ENCODE data around the gene FHIT. TPM values are rescaled to one million over a fixed set of nuclear protein-coding genes. Genes with fewer than 3 reads are reported as not detected.

The FHIT gene
- total RNA-seq, 2 donors from 2014 or later, result 6.8 to 12.3 TPM

- H3K4me3 Mint-ChIP-seq, result no peak overlapping the region
- no peak for DNase-seq
- peaks cover 16% of the 10 kb centered on the region for H3K9me3 Mint-ChIP-seq
- H3K4me1 ChIP-seq (ENCODE audit: control insufficient read depth, insufficient read depth, low read length), result no peaks in the 10 kb centered on the region
- H3K27me3 Mint-ChIP-seq (ENCODE audit: insufficient read depth), result no peaks in the 10 kb centered on the region
- no peaks in the 10 kb centered on the region for H3K36me3 Mint-ChIP-seq (ENCODE audit: low read depth)
- 67% methylated on average over 1 of the region's 1 CpG; no CpG with 5 or more reads in 1 of the 2 experiments for WGBS, 2 experiments (ENCODE audit: insufficient coverage in 1 of 2, insufficient read length in 1 of 2)
- no peaks in the 10 kb centered on the region for H3K9me3 ChIP-seq (ENCODE audit: control insufficient read depth, low read length)
- H3K4me1 Mint-ChIP-seq, result no peaks in the 10 kb centered on the region
- TF ChIP-seq CTCF (conservative IDR thresholded peaks at IDR 0.05), result no peak
- H3K27me3 ChIP-seq (ENCODE audit: control insufficient read depth, insufficient read depth, low read length, poor library complexity, severe bottlenecking), result no peaks in the 10 kb centered on the region
- no peak overlapping the region for H3K27ac ChIP-seq (ENCODE audit: low read depth, low read length)
- no peak overlapping the region for H3K4me3 ChIP-seq (ENCODE audit: low read length)
- H3K36me3 ChIP-seq (ENCODE audit: control insufficient read depth, insufficient read depth, low read length), result no peaks in the 10 kb centered on the region
- H3K9ac ChIP-seq (ENCODE audit: extremely low read depth, low read length, poor library complexity, severe bottlenecking), result no peak overlapping the region
- no peak overlapping the region for H3K27ac Mint-ChIP-seq
These were observed 364.7 kb downstream of the FHIT start for GRCh38 chr3:60886518-60886917.

- Histone ChIP-seq H3K9me3 (ENCODE audit: control insufficient read depth, low read length) (peaks cover 9% of the 10 kb centered on the region), H3K27me3 (ENCODE audit: control insufficient read depth, insufficient read depth, low read length, poor library complexity, severe bottlenecking) (no peaks in the 10 kb centered on the region), H3K4me3 (ENCODE audit: low read length) (no peak overlapping the region), H3K4me1 (ENCODE audit: control insufficient read depth, insufficient read depth, low read length) (no peaks in the 10 kb centered on the region), H3K9ac (ENCODE audit: extremely low read depth, low read length, poor library complexity, severe bottlenecking) (no peak overlapping the region), H3K27ac (ENCODE audit: low read depth, low read length) (no peak overlapping the region), H3K36me3 (ENCODE audit: control insufficient read depth, insufficient read depth, low read length) (no peaks in the 10 kb centered on the region)
- H3K27me3 Mint-ChIP-seq (ENCODE audit: insufficient read depth), result no peaks in the 10 kb centered on the region
- WGBS, 2 experiments (ENCODE audit: insufficient coverage in 1 of 2, insufficient read length in 1 of 2), result 72 to 100% methylated on average over 1 to 2 of the region's 2 CpGs
- no peak for DNase-seq
- H3K9me3 Mint-ChIP-seq, result peaks cover 24% of the 10 kb centered on the region
- H3K36me3 Mint-ChIP-seq (ENCODE audit: low read depth), result no peaks in the 10 kb centered on the region
- no peaks in the 10 kb centered on the region for H3K4me1 Mint-ChIP-seq
- H3K4me3 Mint-ChIP-seq, result no peak overlapping the region
- TF ChIP-seq CTCF (conservative IDR thresholded peaks at IDR 0.05), result no peak
- no peak overlapping the region for H3K27ac Mint-ChIP-seq
These were observed 367.2 kb downstream of the FHIT start for GRCh38 chr3:60884005-60884404.

- Histone ChIP-seq H3K4me3 (ENCODE audit: low read length) (no peak overlapping the region), H3K36me3 (ENCODE audit: control insufficient read depth, insufficient read depth, low read length) (no peaks in the 10 kb centered on the region), H3K9me3 (ENCODE audit: control insufficient read depth, low read length) (peaks cover 21% of the 10 kb centered on the region), H3K9ac (ENCODE audit: extremely low read depth, low read length, poor library complexity, severe bottlenecking) (no peak overlapping the region), H3K27ac (ENCODE audit: low read depth, low read length) (no peak overlapping the region), H3K4me1 (ENCODE audit: control insufficient read depth, insufficient read depth, low read length) (no peaks in the 10 kb centered on the region), H3K27me3 (ENCODE audit: control insufficient read depth, insufficient read depth, low read length, poor library complexity, severe bottlenecking) (no peaks in the 10 kb centered on the region)
- peak; percentile 61 for DNase-seq
- Mint-ChIP-seq H3K27me3 (ENCODE audit: insufficient read depth) (no peaks in the 10 kb centered on the region), H3K9me3 (peaks cover 15% of the 10 kb centered on the region), H3K4me3 (no peak overlapping the region), H3K4me1 (peaks cover 4% of the 10 kb centered on the region), H3K27ac (no peak overlapping the region), H3K36me3 (ENCODE audit: low read depth) (no peaks in the 10 kb centered on the region)
- 96 to 100% methylated on average over 1 of the region's 1 CpG for WGBS, 2 experiments (ENCODE audit: insufficient coverage in 1 of 2, insufficient read length in 1 of 2)
- TF ChIP-seq CTCF (conservative IDR thresholded peaks at IDR 0.05), result peak; percentile 25
These were observed 374.1 kb downstream of the FHIT start for GRCh38 chr3:60877188-60877587.
